ENCODE results near the gene ST3GAL3.

GRCh38 chr1:43947874-43948437, 240.6 kb downstream of the ST3GAL3 start:
- TF ChIP-seq ZNF274 (IDR thresholded peaks at IDR 0.05; ENCODE audit: low read depth, low read length) (no peak), SUZ12 (IDR thresholded peaks at IDR 0.05; ENCODE audit: extremely low read depth, insufficient read depth, insufficient read length) (no peak)

Data from NT2/D1 (cell line).